ENCODE results near the gene SH2B3.
A peak's percentile ranks its signal among the peaks of the same experiment; 100 is the strongest.
"Not testable (repeated sequence)": the region's sequence is repeated elsewhere in the genome, so short reads cannot be mapped to it uniquely, and the experiment has no call there.

The SH2B3 gene

GRCh38 chr12:111405859-111406473 lies at the start of gene SH2B3:
TSS of gene SH2B3 (plus strand) at chr12:111405923. CDS start at chr12:111418146, 12,223 bp downstream.
- DNase-seq: peak; percentile 69

DNA sequence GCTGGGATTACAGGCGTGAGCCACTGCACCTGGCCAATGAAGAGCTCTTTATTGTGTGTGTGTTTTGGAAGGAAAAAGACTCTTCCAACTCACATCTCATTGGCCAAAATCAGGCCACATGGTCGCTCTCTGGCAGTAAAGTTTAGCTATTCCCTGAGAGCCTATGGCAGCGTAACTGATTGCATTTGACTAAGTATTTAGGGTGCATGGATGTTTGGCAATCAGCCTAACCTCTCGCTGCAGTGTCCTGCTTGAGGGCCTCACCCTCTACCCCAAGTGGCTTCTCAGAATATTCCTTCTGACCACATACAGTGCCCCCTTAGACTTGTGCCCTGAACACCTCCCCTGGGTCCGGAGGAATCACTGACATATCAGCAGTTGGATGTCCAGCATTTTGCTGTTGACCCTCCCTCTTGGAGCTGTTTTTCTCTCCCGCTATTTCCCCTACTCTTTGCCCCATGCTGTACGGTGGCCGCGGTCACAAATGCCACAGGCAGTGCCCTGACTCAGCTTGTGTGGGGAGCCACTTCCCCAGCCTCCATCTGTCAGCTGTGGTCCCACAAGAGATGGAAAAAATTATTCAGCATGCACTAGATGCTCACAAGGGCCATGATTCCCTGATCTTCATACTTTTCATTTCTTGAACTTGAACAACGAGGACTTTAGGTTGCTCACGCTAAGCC lies 46.4 kb upstream of the SH2B3 start:
- DNase-seq: no peak

DNA sequence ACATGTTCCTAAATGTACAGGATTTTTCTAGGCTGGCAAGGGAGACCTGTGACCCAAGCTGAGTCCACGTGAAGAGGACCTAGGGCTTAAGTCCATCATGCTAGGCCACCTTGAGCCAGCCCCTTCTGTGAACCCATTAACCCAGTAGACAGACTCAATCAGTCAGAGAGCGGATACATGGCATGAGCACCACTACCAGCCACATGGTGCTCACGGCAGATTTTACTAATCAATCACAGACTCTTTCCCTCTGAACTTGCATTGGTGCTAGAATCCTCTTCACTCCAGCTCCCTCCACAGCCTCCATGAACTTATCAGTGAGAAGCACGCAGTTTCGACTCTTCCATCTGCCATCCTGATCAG lies 45.8 kb upstream of the SH2B3 start:
- no peak for DNase-seq

DNA sequence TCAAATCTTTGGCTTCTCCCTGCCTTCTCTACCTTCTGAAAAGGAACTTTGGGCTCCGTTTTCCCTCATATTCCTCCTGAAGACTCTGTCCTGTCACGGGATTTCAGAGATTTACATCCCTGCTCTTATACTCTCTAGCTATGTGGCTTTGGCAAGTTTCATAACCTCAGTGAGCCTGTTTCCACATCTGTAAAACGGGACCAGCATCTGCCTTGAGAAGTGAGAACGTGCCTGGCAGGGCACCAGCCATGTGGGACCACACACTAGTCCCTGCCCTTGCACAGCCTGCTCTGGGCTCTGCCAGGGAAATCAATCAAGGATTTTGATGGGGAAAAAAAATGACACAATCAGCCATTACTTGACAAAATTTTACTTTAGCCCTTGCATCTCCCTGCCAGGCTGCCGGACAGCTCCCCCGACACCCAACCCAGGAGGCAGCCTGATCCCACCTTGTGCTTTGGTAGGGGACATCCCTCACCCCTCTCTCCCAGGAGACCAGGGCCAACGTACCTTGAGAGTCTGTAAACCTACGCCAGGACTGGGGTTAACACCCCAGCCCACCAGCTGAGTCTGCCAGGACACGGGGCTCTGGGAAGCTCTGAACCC lies 45.3 kb upstream of the SH2B3 start:
- no peak for DNase-seq

GRCh38 chr12:111361073-111361716 lies 44.5 kb upstream of the SH2B3 start:
- DNase-seq: no peak

- no peak for DNase-seq
Observed at GRCh38 chr12:111361717-111362576, 43.8 kb upstream of the SH2B3 start.

GRCh38 chr12:111362687-111363475 lies 42.8 kb upstream of the SH2B3 start:
- DNase-seq: no peak

GRCh38 chr12:111363578-111363977 lies 42.1 kb upstream of the SH2B3 start:
- no peak for DNase-seq

- DNase-seq: no peak
Observed at GRCh38 chr12:111366075-111366474, 39.6 kb upstream of the SH2B3 start.

GRCh38 chr12:111366583-111366982 lies 39.1 kb upstream of the SH2B3 start:
- no peak for DNase-seq

GRCh38 chr12:111367661-111368221 lies 38.0 kb upstream of the SH2B3 start:
- no peak for DNase-seq

- DNase-seq: no peak
Observed at GRCh38 chr12:111368291-111368787, 37.4 kb upstream of the SH2B3 start.

GRCh38 chr12:111368788-111369495 lies 36.8 kb upstream of the SH2B3 start, which contains the start of gene PHETA1:
TSS of gene PHETA1 (minus strand) at chr12:111369095. CDS start at chr12:111363427, 5,668 bp downstream.
- peak; percentile 93 for DNase-seq

- no peak for DNase-seq
Observed at GRCh38 chr12:111369496-111370220, 36.1 kb upstream of the SH2B3 start.

- not testable (repeated sequence) for DNase-seq
Observed at GRCh38 chr12:111373231-111373630, 32.5 kb upstream of the SH2B3 start.

DNA sequence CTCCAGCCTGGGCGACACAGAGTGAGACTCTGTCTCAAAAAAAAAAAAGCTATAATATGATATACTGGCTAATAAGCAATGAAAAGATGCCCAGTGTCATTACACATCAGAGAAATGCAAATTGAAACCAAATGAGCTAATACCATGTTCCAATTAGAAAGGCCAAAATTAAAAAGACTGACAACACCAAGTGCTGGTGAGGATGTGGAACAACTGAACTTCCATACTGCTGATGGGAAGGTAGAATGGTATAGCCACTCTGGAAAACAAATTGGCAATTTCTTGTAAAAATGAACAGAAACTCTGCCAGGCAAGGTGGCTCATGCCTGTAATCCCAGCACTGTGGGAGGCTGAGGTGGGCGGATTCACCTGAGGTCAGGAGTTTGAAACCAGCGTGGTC lies 28.3 kb upstream of the SH2B3 start:
- DNase-seq: no peak

GRCh38 chr12:111379942-111380554 lies 25.7 kb upstream of the SH2B3 start:
- no peak for DNase-seq

GRCh38 chr12:111384596-111384995 lies 21.1 kb upstream of the SH2B3 start:
- no peak for DNase-seq

GRCh38 chr12:111386885-111387284 lies 18.8 kb upstream of the SH2B3 start:
- no peak for DNase-seq
